Activated CD4-positive, CD25-positive, alpha-beta regulatory T cell treated with anti-CD3 and anti-CD28 coated beads, Interleukin-2, amount 50 U/mL, for 24 hours (primary cell): Measurements from ENCODE around the gene NR3C2.

Experiments
- ATAC-seq, 2 donors: fragments of 150-1000 bp; cut with Tn5 transposase; one replicate each; pipeline ENCODE4 v1.10.0; 2021; ENCODE audit warnings: mild to moderate bottlenecking in 1 of 2, moderate library complexity in 1 of 2

NR3C2 gene

GRCh38 chr4:148034813-148035212 lies 407.4 kb downstream of the NR3C2 start:
- ATAC-seq, result no peak

- ATAC-seq, result no peak
Observed at GRCh38 chr4:148030193-148030873, 411.9 kb downstream of the NR3C2 start.

GRCh38 chr4:148029781-148030180 lies 412.4 kb downstream of the NR3C2 start:
- no peak for ATAC-seq
